ENCODE data around the gene TUSC2. TPM values are rescaled to one million over a fixed set of nuclear protein-coding genes. Genes with fewer than 3 reads are reported as not detected.
A peak's percentile ranks its signal among the peaks of the same experiment; 100 is the strongest.

TUSC2 gene
- total and polyA plus RNA-seq, 2 of the 13 experiments (the other 11 are each of a cell fraction or from before 2014, with no cell fraction given) = 36.7 to 39.1 TPM

DNA sequence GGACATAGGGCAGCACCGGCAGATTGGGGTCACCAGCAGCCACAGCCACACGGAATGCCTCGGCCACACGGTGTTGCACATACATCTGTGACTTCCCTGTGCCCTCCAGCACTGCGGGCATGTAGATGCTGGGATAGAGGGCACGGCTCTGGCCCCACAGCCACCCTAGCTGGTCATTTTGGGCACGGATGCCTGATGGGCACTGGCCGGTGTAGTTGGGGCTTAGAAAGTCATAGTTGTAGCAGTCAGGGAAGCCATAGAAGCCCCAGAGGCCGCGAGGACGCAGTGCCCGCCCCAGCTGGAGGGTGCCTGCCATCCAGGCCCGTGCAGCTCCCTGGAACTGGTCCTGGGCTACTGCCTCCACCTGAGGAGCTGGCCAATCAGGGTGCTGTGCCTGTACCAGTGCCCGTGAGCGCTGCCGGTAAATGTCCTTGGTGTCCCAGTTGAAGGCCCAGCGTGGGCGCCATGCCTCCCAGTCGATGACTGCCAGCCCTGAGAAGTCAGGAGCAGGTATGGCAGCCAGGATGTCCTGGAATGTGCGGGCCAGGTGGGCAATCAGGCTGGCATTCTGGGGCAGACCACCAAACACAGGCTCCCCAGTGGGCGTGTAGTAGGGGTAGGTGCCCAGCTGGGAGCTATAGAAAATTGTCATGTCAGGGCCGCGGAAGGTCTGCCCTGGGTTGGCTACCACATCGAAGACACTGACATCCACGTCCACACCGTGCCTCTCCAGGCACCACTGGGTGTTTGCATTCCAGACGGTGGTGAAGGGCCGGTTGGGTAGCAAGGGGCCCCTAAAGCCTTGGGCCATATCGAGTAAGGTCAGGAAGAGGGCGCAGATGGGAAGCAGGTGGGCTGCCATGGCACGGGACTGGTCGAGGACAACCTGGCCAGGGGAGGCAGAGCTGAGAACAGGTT lies 25.7 kb downstream of the TUSC2 start (continued):
- TF ChIP-seq ZNF670 (CRISPR knock-in tag; IDR thresholded peaks at IDR 0.05; ENCODE audit: borderline replicate concordance) (no peak), MBNL3 (CRISPR knock-in tag; conservative IDR thresholded peaks at IDR 0.05) (no peak), CC2D1A (CRISPR knock-in tag; IDR thresholded peaks at IDR 0.05) (peak; percentile 11; the same call in 1 of the 2 replicates), ZNF598 (CRISPR knock-in tag; IDR thresholded peaks at IDR 0.05; ENCODE audit: borderline replicate concordance) (no peak; the same call in 1 of the 2 replicates), TOE1 (CRISPR knock-in tag; IDR thresholded peaks at IDR 0.05) (no peak), SSRP1 (CRISPR knock-in tag; IDR thresholded peaks at IDR 0.05) (no peak), CENPT (CRISPR knock-in tag; IDR thresholded peaks at IDR 0.05; ENCODE audit: low read depth) (no peak), RARG (CRISPR knock-in tag; IDR thresholded peaks at IDR 0.05; ENCODE audit: low read depth) (no peak), HOXA7 (CRISPR knock-in tag; IDR thresholded peaks at IDR 0.05) (no peak), CEBPB (IDR thresholded peaks at IDR 0.05; ENCODE audit: borderline replicate concordance, low read depth, low read length) (no peak), ERF (CRISPR knock-in tag; IDR thresholded peaks at IDR 0.05) (no peak), KDM5A (IDR thresholded peaks at IDR 0.05; ENCODE audit: borderline replicate concordance, low read length) (peak; percentile 20; the same call in 1 of the 2 replicates), NR1H2 (CRISPR knock-in tag; IDR thresholded peaks at IDR 0.05; ENCODE audit: borderline replicate concordance, low read depth) (0 out of 2 replicates have a peak, but pooled peaks have one; percentile 43), PHF5A (CRISPR knock-in tag; IDR thresholded peaks at IDR 0.05; ENCODE audit: low read depth, unreplicated experiment) (no peak), POLR2AphosphoS2 (IDR thresholded peaks at IDR 0.05; ENCODE audit: low read depth, low read length) (0 out of 2 replicates have a peak, but pooled peaks have one; percentile 6), CEBPG (CRISPR knock-in tag; IDR thresholded peaks at IDR 0.05) (no peak), ZNF235 (CRISPR knock-in tag; IDR thresholded peaks at IDR 0.05; ENCODE audit: borderline replicate concordance) (no peak), RXRB (CRISPR knock-in tag; IDR thresholded peaks at IDR 0.05; ENCODE audit: borderline replicate concordance) (no peak; the same call in none of the 2 replicates), ZMYM4 (CRISPR knock-in tag; IDR thresholded peaks at IDR 0.05) (no peak), POLR2A (IDR thresholded peaks at IDR 0.05; ENCODE audit: insufficient read depth in 1 of 2, low read depth in 2 of 2, low read length in 2 of 2) (peak in 1 of 2 experiments; percentile 5; a peak in 1 of 4 replicates)
- TF ChIP-seq, protein P1, sequence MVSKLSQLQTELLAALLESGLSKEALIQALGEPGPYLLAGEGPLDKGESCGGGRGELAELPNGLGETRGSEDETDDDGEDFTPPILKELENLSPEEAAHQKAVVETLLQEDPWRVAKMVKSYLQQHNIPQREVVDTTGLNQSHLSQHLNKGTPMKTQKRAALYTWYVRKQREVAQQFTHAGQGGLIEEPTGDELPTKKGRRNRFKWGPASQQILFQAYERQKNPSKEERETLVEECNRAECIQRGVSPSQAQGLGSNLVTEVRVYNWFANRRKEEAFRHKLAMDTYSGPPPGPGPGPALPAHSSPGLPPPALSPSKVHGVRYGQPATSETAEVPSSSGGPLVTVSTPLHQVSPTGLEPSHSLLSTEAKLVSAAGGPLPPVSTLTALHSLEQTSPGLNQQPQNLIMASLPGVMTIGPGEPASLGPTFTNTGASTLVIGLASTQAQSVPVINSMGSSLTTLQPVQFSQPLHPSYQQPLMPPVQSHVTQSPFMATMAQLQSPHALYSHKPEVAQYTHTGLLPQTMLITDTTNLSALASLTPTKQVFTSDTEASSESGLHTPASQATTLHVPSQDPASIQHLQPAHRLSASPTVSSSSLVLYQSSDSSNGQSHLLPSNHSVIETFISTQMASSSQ (IDR thresholded peaks at IDR 0.05; ENCODE audit: low read depth) = no peak
- TF ChIP-seq, protein P1 (CRISPR knock-in tag; IDR thresholded peaks at IDR 0.05; ENCODE audit: borderline replicate concordance) = no peak
- TF ChIP-seq, protein P2, sequence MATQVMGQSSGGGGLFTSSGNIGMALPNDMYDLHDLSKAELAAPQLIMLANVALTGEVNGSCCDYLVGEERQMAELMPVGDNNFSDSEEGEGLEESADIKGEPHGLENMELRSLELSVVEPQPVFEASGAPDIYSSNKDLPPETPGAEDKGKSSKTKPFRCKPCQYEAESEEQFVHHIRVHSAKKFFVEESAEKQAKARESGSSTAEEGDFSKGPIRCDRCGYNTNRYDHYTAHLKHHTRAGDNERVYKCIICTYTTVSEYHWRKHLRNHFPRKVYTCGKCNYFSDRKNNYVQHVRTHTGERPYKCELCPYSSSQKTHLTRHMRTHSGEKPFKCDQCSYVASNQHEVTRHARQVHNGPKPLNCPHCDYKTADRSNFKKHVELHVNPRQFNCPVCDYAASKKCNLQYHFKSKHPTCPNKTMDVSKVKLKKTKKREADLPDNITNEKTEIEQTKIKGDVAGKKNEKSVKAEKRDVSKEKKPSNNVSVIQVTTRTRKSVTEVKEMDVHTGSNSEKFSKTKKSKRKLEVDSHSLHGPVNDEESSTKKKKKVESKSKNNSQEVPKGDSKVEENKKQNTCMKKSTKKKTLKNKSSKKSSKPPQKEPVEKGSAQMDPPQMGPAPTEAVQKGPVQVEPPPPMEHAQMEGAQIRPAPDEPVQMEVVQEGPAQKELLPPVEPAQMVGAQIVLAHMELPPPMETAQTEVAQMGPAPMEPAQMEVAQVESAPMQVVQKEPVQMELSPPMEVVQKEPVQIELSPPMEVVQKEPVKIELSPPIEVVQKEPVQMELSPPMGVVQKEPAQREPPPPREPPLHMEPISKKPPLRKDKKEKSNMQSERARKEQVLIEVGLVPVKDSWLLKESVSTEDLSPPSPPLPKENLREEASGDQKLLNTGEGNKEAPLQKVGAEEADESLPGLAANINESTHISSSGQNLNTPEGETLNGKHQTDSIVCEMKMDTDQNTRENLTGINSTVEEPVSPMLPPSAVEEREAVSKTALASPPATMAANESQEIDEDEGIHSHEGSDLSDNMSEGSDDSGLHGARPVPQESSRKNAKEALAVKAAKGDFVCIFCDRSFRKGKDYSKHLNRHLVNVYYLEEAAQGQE (IDR thresholded peaks at IDR 0.05; ENCODE audit: borderline replicate concordance in 1 of 2, low read depth in 1 of 2, low read length in 2 of 2) = no peak

Measured in HepG2 (cell line).